ENCODE data around the gene MMS22L.

DNA sequence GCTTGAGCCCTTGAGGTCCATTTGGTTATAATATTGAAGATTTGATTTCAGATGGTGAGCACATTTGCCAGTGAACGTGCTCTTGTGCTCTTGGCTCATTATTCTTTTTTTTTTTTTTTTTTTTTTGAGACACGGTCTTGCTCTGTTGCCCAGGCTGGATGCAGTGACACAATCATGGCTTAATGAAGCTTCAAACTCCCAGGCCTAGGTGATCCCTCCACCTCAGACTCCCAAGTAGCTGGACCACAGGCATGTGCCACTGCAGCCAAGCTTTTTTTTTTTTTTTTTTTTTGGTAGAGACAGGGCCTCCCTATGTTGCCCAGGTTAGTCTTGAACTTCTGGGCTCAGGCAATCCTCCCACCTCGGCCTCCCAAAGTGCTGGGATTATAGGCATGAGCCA lies 182.3 kb downstream of the MMS22L start:
- no peak for TF ChIP-seq SMC3 (conservative IDR thresholded peaks at IDR 0.05; ENCODE audit: poor library complexity)
- no peak for TF ChIP-seq EZH2 (IDR thresholded peaks at IDR 0.05; ENCODE audit: borderline replicate concordance, insufficient read depth, low read length, poor library complexity, severe bottlenecking)
- TF ChIP-seq, protein P1, sequence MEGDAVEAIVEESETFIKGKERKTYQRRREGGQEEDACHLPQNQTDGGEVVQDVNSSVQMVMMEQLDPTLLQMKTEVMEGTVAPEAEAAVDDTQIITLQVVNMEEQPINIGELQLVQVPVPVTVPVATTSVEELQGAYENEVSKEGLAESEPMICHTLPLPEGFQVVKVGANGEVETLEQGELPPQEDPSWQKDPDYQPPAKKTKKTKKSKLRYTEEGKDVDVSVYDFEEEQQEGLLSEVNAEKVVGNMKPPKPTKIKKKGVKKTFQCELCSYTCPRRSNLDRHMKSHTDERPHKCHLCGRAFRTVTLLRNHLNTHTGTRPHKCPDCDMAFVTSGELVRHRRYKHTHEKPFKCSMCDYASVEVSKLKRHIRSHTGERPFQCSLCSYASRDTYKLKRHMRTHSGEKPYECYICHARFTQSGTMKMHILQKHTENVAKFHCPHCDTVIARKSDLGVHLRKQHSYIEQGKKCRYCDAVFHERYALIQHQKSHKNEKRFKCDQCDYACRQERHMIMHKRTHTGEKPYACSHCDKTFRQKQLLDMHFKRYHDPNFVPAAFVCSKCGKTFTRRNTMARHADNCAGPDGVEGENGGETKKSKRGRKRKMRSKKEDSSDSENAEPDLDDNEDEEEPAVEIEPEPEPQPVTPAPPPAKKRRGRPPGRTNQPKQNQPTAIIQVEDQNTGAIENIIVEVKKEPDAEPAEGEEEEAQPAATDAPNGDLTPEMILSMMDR (IDR thresholded peaks at IDR 0.05; ENCODE audit: poor library complexity, severe bottlenecking), result no peak

All from neural cell (in vitro differentiated cells).